Fibroblast of lung (primary cell): ENCODE results near the gene MRPL55. TPM values are rescaled to one million over a fixed set of nuclear protein-coding genes. Genes with fewer than 3 reads are reported as not detected.

Experiments
- DNase-seq, 2 donors: peaks; one replicate each; pipeline versions ENCODE4 v3.0.0 to v3.0.0-alpha.2; 2010; ENCODE audit warnings: low read depth in 2 of 2
- H2AFZ ChIP-seq: 2 replicates; pipeline ENCODE4 v1.5.1; 2012; ENCODE audit warnings: low read length, control low read depth, inconsistent platforms
- H3K27ac ChIP-seq: 2 replicates; pipeline ENCODE4 v1.5.1; 2011; ENCODE audit warnings: low read length, control low read depth; ENCODE audit not compliant: insufficient read depth
- H3K27me3 ChIP-seq: 2 replicates; pipeline ENCODE4 v1.5.1; 2011; ENCODE audit warnings: mild to moderate bottlenecking, low read length; ENCODE audit not compliant: control insufficient read depth, insufficient read depth
- H3K36me3 ChIP-seq: 2 replicates; pipeline ENCODE4 v1.5.1; 2011; ENCODE audit warnings: low read length; ENCODE audit not compliant: control insufficient read depth, insufficient read depth
- H3K4me1 ChIP-seq: 2 replicates; pipeline ENCODE4 v1.5.1; 2011; ENCODE audit warnings: low read length; ENCODE audit not compliant: control insufficient read depth, insufficient read depth; ENCODE audit errors: extremely low read depth
- H3K4me2 ChIP-seq: 2 replicates; pipeline ENCODE4 v1.5.1; 2011; ENCODE audit warnings: low read length, control low read depth; ENCODE audit not compliant: insufficient read depth; ENCODE audit errors: extremely low read depth
- H3K4me3 ChIP-seq, 4 experiments: fragments of 200-600 bp in 1 of 4; sonication (generic) in 1 of 4; replicated peaks in 1 of 4; 2 replicates each; pipeline ENCODE4 v1.5.1; 2011 to 2016; ENCODE audit warnings: low read length in 4 of 4, low read depth in 3 of 4, mild to moderate bottlenecking in 3 of 4, control low read depth in 2 of 4, inconsistent platforms in 1 of 4, mixed read lengths in 1 of 4; ENCODE audit not compliant: insufficient read depth in 1 of 4; ENCODE audit errors: control extremely low read depth in 1 of 4
- H3K79me2 ChIP-seq: 2 replicates; pipeline ENCODE4 v1.5.1; 2012; ENCODE audit warnings: mild to moderate bottlenecking, low read length, inconsistent platforms; ENCODE audit not compliant: control insufficient read depth, insufficient read depth
- H3K9ac ChIP-seq: 2 replicates; pipeline ENCODE4 v1.5.1; 2011; ENCODE audit warnings: mild to moderate bottlenecking, low read length, control low read depth; ENCODE audit not compliant: insufficient read depth
- H3K9me3 ChIP-seq: 2 replicates; pipeline ENCODE4 v1.5.1; 2012; ENCODE audit warnings: low read depth, low read length; ENCODE audit not compliant: control insufficient read depth, insufficient read depth
- H4K20me1 ChIP-seq: 2 replicates; pipeline ENCODE4 v1.5.1; 2011; ENCODE audit warnings: low read length; ENCODE audit not compliant: control insufficient read depth, insufficient read depth; ENCODE audit errors: extremely low read depth
- EZH2 ChIP-seq: IDR thresholded peaks from 2 replicates; pipeline ENCODE4 v1.5.1; 2012; ENCODE audit warnings: low read length, control low read depth, mild to moderate bottlenecking; ENCODE audit errors: missing control alignments
- polyA plus RNA-seq, 2 donors: library from polyadenylated mRNA; depleted of rRNA in 1 of 2; stranded (reverse) in 1 of 2; unstranded in 1 of 2; fragments of >200 nt; gene quantifications; 2 replicates each; pipeline ENCODE4 v1.2.1, GENCODE V29; 2011 to 2012; ENCODE audit warnings: missing spikeins in 1 of 2
- total RNA-seq: library from RNA; depleted of rRNA; stranded (reverse); fragments of >200 nt; gene quantifications from 2 replicates; pipeline ENCODE4 v1.2.1, GENCODE V29; 2014
- TF ChIP-seq, protein P1 (sequence below), 2 donors: IDR thresholded peaks in 1 of 2; conservative IDR thresholded peaks in 1 of 2; 1 replicate in 1 of 2; 2 replicates in 1 of 2; pipeline ENCODE4 v1.5.1; 2011 to 2012; ENCODE audit warnings: low read length in 2 of 2, control low read depth in 1 of 2, inconsistent platforms in 1 of 2, low read depth in 1 of 2, mild to moderate bottlenecking in 1 of 2

Gene MRPL55
- total and polyA plus RNA-seq, 2 donors (not counting 1 experiment from before 2014, with no cell fraction given), result 39.5 to 51.7 TPM

DNA sequence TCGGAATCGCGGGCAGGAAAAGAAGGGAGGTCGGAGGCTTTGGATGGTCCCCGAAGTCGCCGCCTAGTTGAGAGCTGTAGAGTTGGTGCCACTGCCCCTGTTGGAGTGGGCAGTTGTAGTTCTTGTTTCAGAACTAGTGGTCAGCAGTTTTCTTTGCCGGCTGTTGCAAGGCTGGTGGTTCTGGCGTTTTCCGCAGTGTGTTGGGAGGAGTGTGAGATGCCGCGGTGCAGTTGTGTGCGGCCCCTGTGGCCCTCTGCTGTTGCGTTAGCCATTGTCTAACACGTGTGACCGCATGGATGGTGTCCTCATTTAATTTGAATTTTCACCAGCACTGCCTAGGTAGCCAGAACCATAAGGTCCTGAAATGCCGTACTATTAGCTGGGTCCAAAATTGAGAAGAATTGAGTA, 25.2 kb downstream of the MRPL55 start:
- Histone ChIP-seq H3K4me3 (peak overlapping the region; percentile 77 to 99 (median 98)), H3K27me3 (no peaks in the 10 kb centered on the region), H3K27ac (peak overlapping the region; percentile 96), H2AFZ (no peak overlapping the region), H3K4me2 (peak overlapping the region; percentile 73), H3K9me3 (no peaks in the 10 kb centered on the region), H3K9ac (peak overlapping the region; percentile 99), H3K79me2 (peaks cover 79% of the 10 kb centered on the region), H3K4me1 (peaks cover 21% of the 10 kb centered on the region), H3K36me3 (peaks cover 6% of the 10 kb centered on the region), H4K20me1 (peaks cover 18% of the 10 kb centered on the region)
- DNase-seq, result peak; percentile 23 to 25
- TF ChIP-seq, protein P1, sequence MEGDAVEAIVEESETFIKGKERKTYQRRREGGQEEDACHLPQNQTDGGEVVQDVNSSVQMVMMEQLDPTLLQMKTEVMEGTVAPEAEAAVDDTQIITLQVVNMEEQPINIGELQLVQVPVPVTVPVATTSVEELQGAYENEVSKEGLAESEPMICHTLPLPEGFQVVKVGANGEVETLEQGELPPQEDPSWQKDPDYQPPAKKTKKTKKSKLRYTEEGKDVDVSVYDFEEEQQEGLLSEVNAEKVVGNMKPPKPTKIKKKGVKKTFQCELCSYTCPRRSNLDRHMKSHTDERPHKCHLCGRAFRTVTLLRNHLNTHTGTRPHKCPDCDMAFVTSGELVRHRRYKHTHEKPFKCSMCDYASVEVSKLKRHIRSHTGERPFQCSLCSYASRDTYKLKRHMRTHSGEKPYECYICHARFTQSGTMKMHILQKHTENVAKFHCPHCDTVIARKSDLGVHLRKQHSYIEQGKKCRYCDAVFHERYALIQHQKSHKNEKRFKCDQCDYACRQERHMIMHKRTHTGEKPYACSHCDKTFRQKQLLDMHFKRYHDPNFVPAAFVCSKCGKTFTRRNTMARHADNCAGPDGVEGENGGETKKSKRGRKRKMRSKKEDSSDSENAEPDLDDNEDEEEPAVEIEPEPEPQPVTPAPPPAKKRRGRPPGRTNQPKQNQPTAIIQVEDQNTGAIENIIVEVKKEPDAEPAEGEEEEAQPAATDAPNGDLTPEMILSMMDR (conservative IDR thresholded peaks at IDR 0.05 in 1 of 2, IDR thresholded peaks at IDR 0.05 in 1 of 2; ENCODE audit: low read depth in 1 of 2, low read length in 2 of 2), result no peak
- TF ChIP-seq EZH2, result no peak

DNA sequence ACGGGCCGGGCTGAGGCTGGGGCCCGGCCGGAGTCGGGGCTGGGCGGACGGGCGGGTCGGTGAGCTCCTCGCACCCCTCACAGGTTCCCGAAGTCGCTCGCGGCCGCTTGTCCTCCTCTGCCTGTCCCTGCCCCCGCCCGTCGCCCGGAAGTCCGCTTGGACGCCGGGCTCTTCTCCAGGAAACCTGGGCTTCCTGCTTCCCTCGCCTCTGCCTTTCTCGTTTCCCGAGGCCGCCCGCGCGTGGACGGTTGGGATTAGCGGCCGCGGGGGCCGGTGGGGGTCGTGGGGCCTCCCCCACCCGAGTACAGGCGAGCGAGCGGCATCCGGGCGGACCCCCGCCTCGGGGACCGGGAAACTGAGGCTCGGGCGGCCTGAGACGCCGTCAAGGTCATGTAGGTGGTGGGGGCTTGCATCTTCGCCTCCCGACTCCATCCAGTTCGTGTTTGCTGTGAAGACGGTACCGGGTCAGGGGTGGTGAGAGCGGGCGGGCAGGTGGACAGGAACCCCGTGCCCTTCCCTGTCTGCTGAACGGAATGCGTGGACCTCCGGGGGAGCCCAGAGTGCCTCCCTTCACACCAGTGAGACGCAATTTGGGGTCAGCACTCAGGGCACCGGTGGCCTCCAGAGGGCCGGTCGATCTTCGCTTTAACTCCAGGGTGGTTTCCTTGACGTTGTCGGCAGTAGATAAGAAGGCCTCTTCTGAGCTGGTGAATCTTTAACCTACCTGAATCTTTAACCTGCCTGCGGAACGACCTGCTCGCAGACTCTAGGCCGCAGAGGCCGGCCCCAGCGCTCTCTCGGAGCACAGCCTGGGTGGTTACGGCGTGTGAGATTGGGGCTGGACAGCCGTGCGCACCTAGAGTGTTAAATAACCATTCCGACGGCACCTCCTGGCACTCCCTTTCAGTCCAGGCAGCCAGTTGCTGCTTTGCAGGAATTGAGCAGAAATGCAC, 25.9 kb downstream of the MRPL55 start:
- Histone ChIP-seq H2AFZ (no peak overlapping the region), H3K4me1 (peaks cover 21% of the 10 kb centered on the region), H3K9me3 (no peaks in the 10 kb centered on the region), H3K36me3 (peaks cover 1% of the 10 kb centered on the region), H3K27me3 (no peaks in the 10 kb centered on the region), H3K27ac (peak overlapping the region; percentile 96), H3K4me3 (peak overlapping the region; percentile 77 to 99 (median 98)), H3K79me2 (peaks cover 72% of the 10 kb centered on the region), H3K9ac (peak overlapping the region; percentile 99), H3K4me2 (peak overlapping the region; percentile 73), H4K20me1 (peaks cover 14% of the 10 kb centered on the region)
- no peak for TF ChIP-seq EZH2
- TF ChIP-seq, protein P1 (conservative IDR thresholded peaks at IDR 0.05 in 1 of 2, IDR thresholded peaks at IDR 0.05 in 1 of 2; ENCODE audit: low read depth in 1 of 2, low read length in 2 of 2), result no peak
- DNase-seq, result peak; percentile 40 to 44

DNA sequence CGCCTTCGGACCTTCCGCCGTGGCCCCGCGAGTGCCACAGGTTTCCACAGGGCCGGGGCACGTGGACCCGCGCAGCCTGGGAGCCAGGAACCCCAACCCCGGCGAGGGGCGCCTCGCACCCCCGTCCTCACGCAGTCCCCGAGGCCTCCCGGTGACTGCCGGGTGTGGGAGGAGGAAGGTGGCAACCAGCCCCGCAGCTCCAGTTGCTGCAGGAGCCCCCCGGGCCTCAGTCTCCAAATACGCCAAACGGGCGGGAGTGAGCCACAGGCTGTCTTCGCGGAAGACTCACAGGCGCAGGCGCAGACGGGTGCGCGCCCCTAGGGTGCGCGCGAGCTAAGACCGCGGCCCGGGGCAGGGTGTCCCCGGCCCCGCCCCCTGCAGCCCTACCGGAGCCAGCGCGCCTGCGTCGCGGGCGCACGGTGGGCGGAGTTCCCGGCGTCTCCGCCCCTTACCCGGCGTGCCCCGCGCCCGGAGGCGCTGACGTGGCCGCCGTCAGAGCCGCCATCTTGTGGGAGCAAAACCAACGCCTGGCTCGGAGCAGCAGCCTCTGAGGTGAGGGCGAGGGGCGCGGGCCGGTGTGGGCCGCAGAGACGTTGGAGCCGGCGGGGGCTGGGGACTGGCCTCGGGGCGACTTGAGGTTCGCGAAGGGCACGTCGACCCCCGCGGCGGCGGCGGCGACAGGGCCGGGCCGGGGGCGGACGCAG, 26.7 kb downstream of the MRPL55 start, which contains the start of gene ARF1:
ARF1 (plus strand) TSS at position 495 of the 704 bp plus-strand sequence. CDS start 14,407 bp downstream, outside the sequence.
- Histone ChIP-seq H3K27ac (peak within 1 kb of the TSS; percentile 96), H3K4me3 (peak within 1 kb of the TSS; percentile 77 to 99 (median 98)), H3K4me1 (peaks cover 14% of the 10 kb centered on the region), H3K36me3 (peaks cover 1% of the 10 kb centered on the region), H3K9me3 (no peaks in the 10 kb centered on the region), H3K79me2 (peaks cover 64% of the 10 kb centered on the region), H3K4me2 (peak within 1 kb of the TSS; percentile 94), H3K9ac (peak within 1 kb of the TSS; percentile 99), H3K27me3 (no peaks in the 10 kb centered on the region), H4K20me1 (peaks cover 11% of the 10 kb centered on the region), H2AFZ (peak within 1 kb of the TSS; percentile 67)
- TF ChIP-seq, protein P1 (conservative IDR thresholded peaks at IDR 0.05 in 1 of 2, IDR thresholded peaks at IDR 0.05 in 1 of 2; ENCODE audit: low read depth in 1 of 2, low read length in 2 of 2), result no peak
- TF ChIP-seq EZH2, result no peak
- peak; percentile 87 to 92 for DNase-seq
